ENCODE measurements around the gene MYO6. TPM values are rescaled to one million over a fixed set of nuclear protein-coding genes. Genes with fewer than 3 reads are reported as not detected.

MYO6 gene
- polyA plus RNA-seq, 1 donor (not counting 4 experiments of a cell fraction or from before 2014, with no cell fraction given) = 24.5 TPM

DNA sequence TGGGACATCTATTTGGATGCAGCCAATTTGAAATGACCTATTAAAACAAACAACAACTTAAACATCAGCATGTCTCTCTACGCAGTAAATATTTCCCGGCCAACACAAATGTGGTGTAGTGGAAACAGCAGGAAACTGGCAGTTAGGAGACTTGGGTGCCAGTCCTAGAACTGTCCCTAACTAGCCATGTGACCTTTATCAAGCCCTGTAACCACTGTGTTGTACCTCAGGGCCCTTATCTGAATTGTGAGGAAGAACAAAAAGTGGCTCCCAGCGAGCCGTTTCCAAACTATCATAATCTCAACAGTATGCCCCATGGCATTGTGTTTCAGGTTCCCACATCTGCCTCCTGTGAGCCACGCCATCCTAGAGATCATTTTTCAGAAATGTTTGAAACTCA is 198.9 kb downstream of the MYO6 start:
- no peak for FAIRE-seq
- Histone ChIP-seq H3K27me3 (ENCODE audit: control insufficient read depth, extremely low read depth, insufficient read depth, low read length) (no peaks in the 10 kb centered on the region), H3K9me3 (ENCODE audit: control insufficient read depth, low read depth, low read length) (no peaks in the 10 kb centered on the region), H3K9ac (ENCODE audit: control insufficient read depth, extremely low read depth, insufficient read depth, low read length) (no peak overlapping the region), H3K4me3 (ENCODE audit: control insufficient read depth in 2 of 3, extremely low read depth in 1 of 3, insufficient read depth in 2 of 3, low read depth in 1 of 3, low read length in 3 of 3) (no peak overlapping the region), H3K4me1 (ENCODE audit: control insufficient read depth, extremely low read depth, insufficient read depth, low read length) (peaks cover 3% of the 10 kb centered on the region), H3K27ac (ENCODE audit: control insufficient read depth, insufficient read depth, low read length) (no peak overlapping the region), H3K4me2 (ENCODE audit: control insufficient read depth, extremely low read depth, insufficient read depth, low read depth, low read length) (no peak overlapping the region), H3K79me2 (ENCODE audit: control insufficient read depth, insufficient read depth, low read length) (no peaks in the 10 kb centered on the region), H2AFZ (ENCODE audit: control insufficient read depth, low read length) (no peak overlapping the region), H3K9me1 (ENCODE audit: control insufficient read depth, extremely low read depth, insufficient read depth, low read length) (no peaks in the 10 kb centered on the region), H3K36me3 (ENCODE audit: control insufficient read depth in 2 of 2, extremely low read depth in 1 of 2, insufficient read depth in 2 of 2, low read length in 2 of 2) (no peaks in the 10 kb centered on the region), H4K20me1 (ENCODE audit: control insufficient read depth, extremely low read depth, insufficient read depth, low read length) (no peaks in the 10 kb centered on the region)
- no peak for TF ChIP-seq EZH2 (IDR thresholded peaks at IDR 0.05; ENCODE audit: low read length)
- TF ChIP-seq, protein P1, sequence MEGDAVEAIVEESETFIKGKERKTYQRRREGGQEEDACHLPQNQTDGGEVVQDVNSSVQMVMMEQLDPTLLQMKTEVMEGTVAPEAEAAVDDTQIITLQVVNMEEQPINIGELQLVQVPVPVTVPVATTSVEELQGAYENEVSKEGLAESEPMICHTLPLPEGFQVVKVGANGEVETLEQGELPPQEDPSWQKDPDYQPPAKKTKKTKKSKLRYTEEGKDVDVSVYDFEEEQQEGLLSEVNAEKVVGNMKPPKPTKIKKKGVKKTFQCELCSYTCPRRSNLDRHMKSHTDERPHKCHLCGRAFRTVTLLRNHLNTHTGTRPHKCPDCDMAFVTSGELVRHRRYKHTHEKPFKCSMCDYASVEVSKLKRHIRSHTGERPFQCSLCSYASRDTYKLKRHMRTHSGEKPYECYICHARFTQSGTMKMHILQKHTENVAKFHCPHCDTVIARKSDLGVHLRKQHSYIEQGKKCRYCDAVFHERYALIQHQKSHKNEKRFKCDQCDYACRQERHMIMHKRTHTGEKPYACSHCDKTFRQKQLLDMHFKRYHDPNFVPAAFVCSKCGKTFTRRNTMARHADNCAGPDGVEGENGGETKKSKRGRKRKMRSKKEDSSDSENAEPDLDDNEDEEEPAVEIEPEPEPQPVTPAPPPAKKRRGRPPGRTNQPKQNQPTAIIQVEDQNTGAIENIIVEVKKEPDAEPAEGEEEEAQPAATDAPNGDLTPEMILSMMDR (optimal IDR thresholded peaks at IDR 0.05 in 1 of 3, IDR thresholded peaks at IDR 0.05 in 1 of 3, conservative IDR thresholded peaks at IDR 0.05 in 1 of 3; ENCODE audit: extremely low read depth in 1 of 3, insufficient read depth in 2 of 3, low read length in 3 of 3) = no peak
- dilution Hi-C loops (cut with MboI; ENCODE audit: extremely low pct_ligation_motif_present, low sequenced_read_pairs) = no loop called here
- no peak for DNase-seq (ENCODE audit: low read depth, low spot score)

- H3K79me2 ChIP-seq (ENCODE audit: control insufficient read depth, insufficient read depth, low read length) = no peaks in the 10 kb centered on the region
- H3K9me1 ChIP-seq (ENCODE audit: control insufficient read depth, extremely low read depth, insufficient read depth, low read length) = no peaks in the 10 kb centered on the region
- no peaks in the 10 kb centered on the region for H3K36me3 ChIP-seq (ENCODE audit: control insufficient read depth in 2 of 2, extremely low read depth in 1 of 2, insufficient read depth in 2 of 2, low read length in 2 of 2)
- no peaks in the 10 kb centered on the region for H3K9me3 ChIP-seq (ENCODE audit: control insufficient read depth, low read depth, low read length)
- no peak overlapping the region for H3K27ac ChIP-seq (ENCODE audit: control insufficient read depth, insufficient read depth, low read length)
- H3K4me3 ChIP-seq (ENCODE audit: control insufficient read depth in 2 of 3, extremely low read depth in 1 of 3, insufficient read depth in 2 of 3, low read depth in 1 of 3, low read length in 3 of 3) = no peak overlapping the region
- H4K20me1 ChIP-seq (ENCODE audit: control insufficient read depth, extremely low read depth, insufficient read depth, low read length) = no peaks in the 10 kb centered on the region
- no peak for DNase-seq (ENCODE audit: low read depth, low spot score)
- dilution Hi-C loops (cut with MboI; ENCODE audit: extremely low pct_ligation_motif_present, low sequenced_read_pairs) = no loop called here
- TF ChIP-seq EZH2 (IDR thresholded peaks at IDR 0.05; ENCODE audit: low read length) = no peak
- TF ChIP-seq, protein P1 (optimal IDR thresholded peaks at IDR 0.05 in 1 of 3, IDR thresholded peaks at IDR 0.05 in 1 of 3, conservative IDR thresholded peaks at IDR 0.05 in 1 of 3; ENCODE audit: extremely low read depth in 1 of 3, insufficient read depth in 2 of 3, low read length in 3 of 3) = no peak
- no peak overlapping the region for H2AFZ ChIP-seq (ENCODE audit: control insufficient read depth, low read length)
- no peak for FAIRE-seq
- no peaks in the 10 kb centered on the region for H3K27me3 ChIP-seq (ENCODE audit: control insufficient read depth, extremely low read depth, insufficient read depth, low read length)
- H3K9ac ChIP-seq (ENCODE audit: control insufficient read depth, extremely low read depth, insufficient read depth, low read length) = no peak overlapping the region
- H3K4me2 ChIP-seq (ENCODE audit: control insufficient read depth, extremely low read depth, insufficient read depth, low read depth, low read length) = no peak overlapping the region
- H3K4me1 ChIP-seq (ENCODE audit: control insufficient read depth, extremely low read depth, insufficient read depth, low read length) = peaks cover 3% of the 10 kb centered on the region
These were observed 203.1 kb downstream of the MYO6 start for GRCh38 chr6:75952128-75952527.
